ENCODE measurements around the gene RYR2.

Gene RYR2

DNA sequence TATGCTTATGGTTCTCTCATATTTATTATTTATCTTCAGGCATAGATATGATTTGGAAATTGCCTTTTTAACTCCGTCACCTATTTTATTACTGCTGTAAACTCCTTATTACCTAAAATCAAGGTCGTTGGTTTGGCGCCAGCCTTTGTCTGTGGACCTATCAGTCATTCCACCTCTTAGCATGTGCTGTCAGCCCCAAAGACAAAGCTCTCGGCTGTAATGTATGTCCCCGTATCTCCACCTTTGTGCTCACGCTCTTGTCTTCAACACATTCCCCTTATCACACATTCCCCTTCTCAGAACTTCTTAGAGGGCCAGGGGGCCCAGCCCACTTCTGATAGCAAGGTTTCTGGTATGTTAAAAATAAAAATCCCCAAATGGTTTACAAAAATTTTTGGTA lies 342.2 kb downstream of the RYR2 start:
- no peak for DNase-seq

DNA sequence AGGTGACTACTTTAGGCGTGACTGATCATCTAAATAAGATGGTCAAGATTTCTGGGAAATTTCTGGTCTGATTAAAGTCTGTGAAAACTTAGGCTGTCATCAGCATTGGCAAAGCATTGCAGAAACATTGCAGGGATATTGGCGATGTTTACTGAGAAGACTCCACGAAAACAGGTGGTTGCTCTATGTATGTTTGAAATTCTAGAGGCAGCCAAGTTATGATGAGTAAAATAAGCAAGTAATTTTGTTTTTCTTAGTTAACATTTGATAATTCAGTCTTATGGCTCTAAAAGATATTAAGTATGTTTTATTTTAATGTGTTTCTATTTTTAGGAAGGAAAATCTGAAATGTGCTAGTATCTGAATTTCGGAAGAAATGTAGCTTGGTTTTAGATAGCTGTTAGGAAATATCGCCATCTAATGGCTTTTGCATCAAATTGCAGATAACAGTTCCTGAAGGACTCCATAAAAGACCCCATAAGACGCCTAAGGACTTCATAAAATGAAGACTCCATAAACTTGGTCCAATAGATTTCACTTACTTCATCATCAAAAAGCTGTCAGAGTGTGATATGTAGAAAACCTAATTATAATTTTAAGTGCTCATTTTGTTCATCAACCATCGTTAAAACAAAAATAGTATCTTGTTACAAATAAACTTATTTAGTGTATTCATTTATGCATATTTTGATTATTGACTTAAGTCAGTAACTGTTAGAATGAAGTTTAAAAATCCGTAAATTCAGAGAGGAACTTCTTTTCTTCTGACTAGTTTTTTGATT lies 344.6 kb downstream of the RYR2 start:
- DNase-seq = no peak

DNA sequence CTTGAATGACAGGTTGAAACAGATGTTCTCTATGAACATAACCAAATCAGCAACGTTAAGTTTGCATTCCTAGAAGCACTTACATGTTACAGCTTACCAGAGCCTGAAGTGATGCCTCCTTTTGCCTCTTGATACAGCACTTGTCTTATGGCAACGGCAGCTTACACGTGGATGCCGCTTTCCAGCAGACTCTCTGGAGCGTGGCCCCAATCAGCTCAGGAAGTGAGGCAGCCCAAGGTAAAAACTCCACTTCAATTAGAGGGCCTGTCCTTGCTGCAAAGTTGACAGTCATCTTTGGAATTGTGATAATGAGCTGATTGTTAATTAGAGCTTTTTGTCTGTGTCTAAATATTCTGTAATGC lies 345.1 kb downstream of the RYR2 start:
- no peak for DNase-seq

DNA sequence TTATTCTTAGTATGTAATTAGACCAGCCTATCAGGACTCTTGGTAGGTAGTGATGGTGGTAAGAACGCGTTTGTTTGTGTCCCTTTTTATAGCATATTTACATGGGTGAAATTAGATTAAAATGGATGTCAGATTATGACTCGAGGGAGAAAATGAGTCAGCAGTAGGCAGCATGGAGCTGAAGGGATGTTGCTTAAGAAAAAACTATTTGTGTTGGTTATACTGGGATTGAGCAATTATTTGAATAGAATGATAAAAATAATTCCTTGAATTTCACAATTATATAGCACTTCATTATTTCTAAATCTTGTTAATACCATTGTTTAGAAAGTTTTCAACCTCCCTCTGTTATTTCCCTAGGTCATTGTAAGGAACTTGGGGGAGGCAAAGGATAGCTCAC lies 348.8 kb downstream of the RYR2 start:
- DNase-seq = no peak

DNA sequence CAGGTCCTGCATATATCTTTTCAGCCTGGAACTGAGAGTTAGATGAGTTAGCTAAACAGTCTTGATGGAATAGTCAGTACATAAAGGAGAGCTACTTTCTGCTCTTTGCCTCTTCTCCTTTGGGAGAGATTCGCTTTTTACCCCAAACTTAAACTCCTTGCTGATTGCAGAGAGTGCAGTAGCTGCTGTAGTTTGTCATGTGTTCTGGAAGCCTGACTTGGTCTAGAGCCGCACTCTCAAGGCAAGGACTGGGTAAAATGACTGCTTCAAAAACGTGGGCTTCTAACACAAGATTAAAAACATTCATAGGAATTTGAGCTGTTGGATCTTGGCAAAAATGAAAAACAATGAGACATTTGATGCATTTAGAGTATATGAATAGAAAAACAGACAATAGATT lies 351.6 kb downstream of the RYR2 start:
- no peak for DNase-seq

- no peak for DNase-seq
These were observed 352.3 kb downstream of the RYR2 start for GRCh38 chr1:237394281-237394680.

DNA sequence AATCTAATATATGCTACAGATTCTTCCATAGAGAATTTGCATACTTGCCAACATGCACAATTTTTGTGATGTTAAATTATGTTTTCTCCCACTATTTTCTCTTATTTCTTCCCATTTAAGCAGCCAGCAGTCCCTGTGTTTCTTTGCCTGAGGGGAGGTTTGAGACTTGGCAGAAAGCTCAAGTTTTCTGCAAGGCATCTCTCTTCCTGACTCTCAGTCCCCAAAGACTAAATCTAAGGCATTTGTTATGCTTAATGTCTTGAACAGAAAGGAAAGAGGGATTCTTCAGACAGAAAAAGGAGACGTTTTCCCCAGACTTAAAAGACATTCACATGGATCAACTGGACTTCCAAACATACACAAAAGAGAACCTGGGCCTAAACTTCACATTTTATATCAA lies 354.4 kb downstream of the RYR2 start:
- no peak for DNase-seq

- no peak for DNase-seq
These were observed 356.8 kb downstream of the RYR2 start for GRCh38 chr1:237398751-237399150.

DNA sequence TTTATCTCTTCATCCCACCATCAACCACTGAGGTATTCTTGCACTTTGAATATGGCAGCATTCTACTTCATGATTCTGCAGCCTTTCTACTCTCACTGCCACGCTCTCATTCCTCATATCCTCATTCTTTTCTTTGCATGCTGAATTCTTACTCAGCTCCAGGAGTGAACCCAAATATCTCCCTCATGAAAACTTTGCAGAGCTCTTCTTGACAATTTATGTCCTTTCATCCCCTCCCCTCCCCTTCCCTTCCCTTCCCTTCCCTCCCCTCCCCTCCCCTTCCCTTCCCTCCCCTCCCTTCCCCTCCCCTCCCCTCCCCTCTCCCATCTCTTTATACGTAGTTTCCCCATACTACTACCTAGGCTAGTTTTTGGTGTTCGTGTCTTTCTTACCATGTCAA lies 363.9 kb downstream of the RYR2 start:
- no peak for DNase-seq

DNA sequence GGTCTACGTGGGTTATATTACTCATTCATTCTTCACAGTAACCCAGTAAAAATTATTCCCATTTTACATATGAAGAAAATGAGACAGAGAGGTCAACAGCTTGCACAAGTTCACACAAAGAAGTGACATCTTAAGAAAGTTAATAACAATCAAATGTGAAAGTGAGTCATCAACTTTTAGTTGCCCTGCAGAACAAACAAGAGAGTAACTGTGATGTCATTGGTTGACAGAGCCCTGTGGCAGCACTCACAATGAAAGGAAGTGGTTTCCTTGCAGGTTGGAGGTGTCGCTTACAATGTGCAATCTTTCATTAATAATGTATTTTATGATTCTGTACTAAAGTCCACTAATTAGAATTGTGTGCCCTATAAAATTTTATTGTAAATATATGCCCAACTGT lies 369.6 kb downstream of the RYR2 start:
- DNase-seq = no peak

DNA sequence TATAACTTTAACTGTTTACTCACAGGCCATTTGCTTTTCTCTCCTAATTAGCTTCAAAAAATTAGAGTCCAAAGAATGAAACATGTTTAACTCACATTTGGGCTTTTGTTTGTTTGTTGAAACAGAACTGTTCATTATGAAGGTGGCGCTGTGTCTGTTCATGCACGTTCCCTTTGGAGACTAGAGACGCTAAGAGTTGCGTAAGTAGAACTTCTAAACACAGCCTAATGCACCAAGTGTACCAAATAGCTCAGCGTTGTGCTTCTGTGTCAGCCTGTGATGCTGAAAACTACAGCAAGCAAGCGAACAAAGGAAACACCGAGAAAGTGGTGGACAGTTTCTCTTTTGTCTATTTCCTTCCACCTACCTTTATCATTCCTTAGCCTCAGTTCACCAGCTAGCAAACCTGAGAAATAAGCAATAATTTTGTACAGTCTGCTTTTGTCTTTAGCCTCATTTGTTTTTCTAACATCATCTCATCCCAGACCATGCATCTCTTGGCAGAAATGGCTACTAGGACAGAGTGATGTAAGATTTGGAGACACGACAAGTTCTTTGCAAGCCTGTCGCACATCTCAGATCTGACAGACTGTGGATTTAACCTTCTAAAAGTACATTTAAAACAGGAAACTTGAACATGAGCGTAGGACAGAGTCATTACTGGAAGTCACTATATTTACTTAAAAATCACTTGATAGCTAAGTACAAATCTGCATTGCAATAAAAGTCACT lies 375.1 kb downstream of the RYR2 start:
- DNase-seq = no peak

DNA sequence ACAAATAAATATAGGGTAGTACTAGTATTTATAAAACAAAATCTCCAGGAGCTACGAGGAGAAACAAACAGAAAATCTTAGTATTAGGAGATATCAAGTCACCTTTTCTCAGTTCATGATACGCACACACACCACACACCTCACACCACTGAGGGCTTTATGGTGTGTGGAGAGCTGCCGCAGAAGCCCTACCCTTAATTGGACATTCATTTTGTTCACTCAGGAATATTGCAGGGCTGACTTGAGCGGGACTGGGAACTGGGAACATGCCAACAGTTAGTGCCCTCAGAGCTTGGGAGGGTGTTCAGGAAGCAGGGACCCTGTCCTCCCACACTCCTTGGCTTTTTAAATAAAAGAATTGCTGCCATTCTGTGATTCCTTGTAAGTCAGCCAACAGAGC lies 386.8 kb downstream of the RYR2 start:
- no peak for DNase-seq

DNA sequence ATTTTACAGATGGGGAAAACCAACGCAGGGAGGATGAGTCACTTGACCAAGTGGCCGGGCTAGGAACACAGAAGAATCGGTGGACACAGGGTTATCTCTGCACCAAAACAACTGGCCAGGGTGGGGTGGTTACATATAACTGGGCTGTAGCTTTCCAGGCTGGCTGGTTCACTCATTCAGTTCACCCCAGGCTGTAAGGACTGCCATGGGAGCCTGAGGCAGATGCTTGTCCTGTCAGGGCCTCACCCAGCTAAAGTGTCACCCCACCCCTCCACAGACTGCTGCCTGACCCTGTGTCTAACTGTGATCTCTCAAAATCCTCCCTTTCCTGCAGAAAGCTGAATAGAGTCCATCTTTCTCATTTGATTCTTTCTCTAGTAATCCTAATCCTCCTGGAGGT lies 387.3 kb downstream of the RYR2 start:
- no peak for DNase-seq

GRCh38 chr1:237431448-237431847 lies 389.5 kb downstream of the RYR2 start:
- DNase-seq = no peak

- no peak for DNase-seq
These were observed 398.4 kb downstream of the RYR2 start for GRCh38 chr1:237440346-237440745.

GRCh38 chr1:237444120-237444790 lies 402.3 kb downstream of the RYR2 start:
- DNase-seq = no peak

GRCh38 chr1:237448042-237448441 lies 406.1 kb downstream of the RYR2 start:
- DNase-seq = no peak

- no peak for DNase-seq
These were observed 415.6 kb downstream of the RYR2 start for GRCh38 chr1:237457573-237457972.

- DNase-seq = no peak
These were observed 425.3 kb downstream of the RYR2 start for GRCh38 chr1:237467320-237467719.

GRCh38 chr1:237470712-237471338 lies 428.8 kb downstream of the RYR2 start:
- no peak for DNase-seq

GRCh38 chr1:237471377-237471776 lies 429.4 kb downstream of the RYR2 start:
- DNase-seq = no peak

DNA sequence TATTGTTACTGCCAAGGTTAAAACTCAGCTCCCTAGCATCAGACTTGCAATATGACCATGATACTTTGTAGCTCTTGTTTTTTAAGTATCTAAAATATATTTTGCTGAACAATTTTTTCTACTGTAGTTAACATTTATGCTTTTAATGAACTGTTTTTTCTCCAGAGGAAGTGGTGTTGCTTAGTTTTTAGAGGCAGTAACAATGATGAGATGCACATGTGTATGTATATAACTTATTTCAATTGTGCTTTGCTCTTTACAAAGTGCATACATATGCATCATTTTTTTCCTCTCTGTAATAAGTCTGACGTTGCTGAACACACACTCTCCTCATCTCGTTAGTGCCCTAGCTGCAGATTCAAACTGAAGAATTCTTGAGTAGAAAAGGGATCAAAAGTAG lies 430.0 kb downstream of the RYR2 start:
- no peak for DNase-seq

GRCh38 chr1:237473854-237474253 lies 431.9 kb downstream of the RYR2 start:
- DNase-seq = no peak

- no peak for DNase-seq
These were observed 436.1 kb downstream of the RYR2 start for GRCh38 chr1:237478082-237478481.
